ENCODE data around the gene SNX13. TPM values are rescaled to one million over a fixed set of nuclear protein-coding genes. Genes with fewer than 3 reads are reported as not detected.

Gene SNX13
- total and polyA plus RNA-seq, 12 donors = 8.5 to 113 (median 67.4) TPM

DNA sequence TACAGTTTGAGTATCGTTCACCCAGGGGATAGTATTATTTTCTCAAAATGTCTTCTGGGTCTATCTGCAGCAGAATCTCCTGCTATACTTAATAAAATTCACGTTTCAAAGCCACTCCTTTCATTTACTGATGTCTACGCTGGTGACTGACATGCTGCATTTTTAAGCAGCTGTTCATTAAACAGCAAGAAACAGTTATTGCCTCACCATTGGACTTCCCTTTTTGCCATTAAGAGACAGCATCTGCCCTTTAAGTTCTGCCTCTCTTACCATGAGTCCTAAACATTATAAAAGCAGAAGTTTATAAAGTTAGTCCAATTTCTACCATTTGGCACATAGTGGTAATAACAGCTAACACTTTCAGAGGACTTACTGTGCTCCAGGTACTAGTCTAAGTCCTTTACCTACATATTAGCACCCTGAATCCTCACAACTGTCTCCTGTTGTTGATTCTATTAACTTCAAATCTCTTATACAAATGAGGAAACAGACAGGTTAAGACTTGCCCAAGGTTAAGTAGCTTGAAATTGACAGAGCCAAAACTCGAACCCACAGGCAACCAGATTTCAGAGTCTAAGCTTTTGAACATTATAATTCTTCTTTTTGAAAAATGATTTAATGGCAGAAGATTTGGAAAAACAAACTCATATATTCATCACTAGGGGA is 169.5 kb downstream of the SNX13 start:
- DNase-seq = no peak
- Histone ChIP-seq H3K9me3 (replicated peaks in 1 of 3) (no peaks in the 10 kb centered on the region), H3K4me1 (replicated peaks in 1 of 2) (peaks cover 2 to 6% of the 10 kb centered on the region in 2 donors), H3K27ac (no peak overlapping the region), H3K4me3 (no peak overlapping the region), H3K27me3 (no peaks in the 10 kb centered on the region), H3K36me3 (replicated peaks in 1 of 2) (no peaks in the 10 kb centered on the region)
- intact Hi-C loops (cut with DNase I) = no loop called here
- TF ChIP-seq, protein P1, sequence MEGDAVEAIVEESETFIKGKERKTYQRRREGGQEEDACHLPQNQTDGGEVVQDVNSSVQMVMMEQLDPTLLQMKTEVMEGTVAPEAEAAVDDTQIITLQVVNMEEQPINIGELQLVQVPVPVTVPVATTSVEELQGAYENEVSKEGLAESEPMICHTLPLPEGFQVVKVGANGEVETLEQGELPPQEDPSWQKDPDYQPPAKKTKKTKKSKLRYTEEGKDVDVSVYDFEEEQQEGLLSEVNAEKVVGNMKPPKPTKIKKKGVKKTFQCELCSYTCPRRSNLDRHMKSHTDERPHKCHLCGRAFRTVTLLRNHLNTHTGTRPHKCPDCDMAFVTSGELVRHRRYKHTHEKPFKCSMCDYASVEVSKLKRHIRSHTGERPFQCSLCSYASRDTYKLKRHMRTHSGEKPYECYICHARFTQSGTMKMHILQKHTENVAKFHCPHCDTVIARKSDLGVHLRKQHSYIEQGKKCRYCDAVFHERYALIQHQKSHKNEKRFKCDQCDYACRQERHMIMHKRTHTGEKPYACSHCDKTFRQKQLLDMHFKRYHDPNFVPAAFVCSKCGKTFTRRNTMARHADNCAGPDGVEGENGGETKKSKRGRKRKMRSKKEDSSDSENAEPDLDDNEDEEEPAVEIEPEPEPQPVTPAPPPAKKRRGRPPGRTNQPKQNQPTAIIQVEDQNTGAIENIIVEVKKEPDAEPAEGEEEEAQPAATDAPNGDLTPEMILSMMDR (IDR thresholded peaks at IDR 0.05) = no peak
- no peak for TF ChIP-seq POLR2A (IDR thresholded peaks at IDR 0.05)
- WGBS, 4 donors = 54 to 69% (median 68%) methylated on average over 4 of the region's 4 CpGs

DNA sequence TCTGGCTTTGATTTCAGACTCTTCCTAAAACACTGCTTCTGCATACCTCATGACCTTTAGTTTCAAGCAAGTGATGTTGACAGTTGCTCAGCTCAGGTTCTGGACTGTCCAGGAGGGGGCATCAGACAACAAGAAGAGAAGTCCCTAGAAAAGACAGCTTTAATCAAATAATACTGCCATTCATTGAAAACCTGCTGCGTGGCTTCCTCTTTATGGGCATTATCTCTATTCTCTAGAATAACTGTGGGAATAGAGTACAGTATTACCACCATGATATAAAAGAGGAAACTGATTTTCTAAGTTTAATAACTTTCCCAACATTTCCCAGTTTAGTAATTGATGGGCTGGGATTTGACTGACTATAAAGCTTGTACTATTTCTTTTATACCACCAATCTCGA is 170.4 kb downstream of the SNX13 start:
- Histone ChIP-seq H3K9me3 (replicated peaks in 1 of 3) (no peaks in the 10 kb centered on the region), H3K4me3 (no peak overlapping the region), H3K4me1 (replicated peaks in 1 of 2) (peaks cover 2 to 6% of the 10 kb centered on the region in 2 donors), H3K27me3 (no peaks in the 10 kb centered on the region), H3K27ac (no peak overlapping the region), H3K36me3 (replicated peaks in 1 of 2) (no peaks in the 10 kb centered on the region)
- WGBS, 4 donors = 26 to 30% (median 29%) methylated on average over 2 of the region's 2 CpGs
- DNase-seq = peak; percentile 61 to 88 (median 72)
- intact Hi-C loops (cut with DNase I) = no loop called here
- TF ChIP-seq, protein P1 (IDR thresholded peaks at IDR 0.05) = peak; percentile 53 to 76 (median 68)
- TF ChIP-seq POLR2A (IDR thresholded peaks at IDR 0.05) = no peak

DNA sequence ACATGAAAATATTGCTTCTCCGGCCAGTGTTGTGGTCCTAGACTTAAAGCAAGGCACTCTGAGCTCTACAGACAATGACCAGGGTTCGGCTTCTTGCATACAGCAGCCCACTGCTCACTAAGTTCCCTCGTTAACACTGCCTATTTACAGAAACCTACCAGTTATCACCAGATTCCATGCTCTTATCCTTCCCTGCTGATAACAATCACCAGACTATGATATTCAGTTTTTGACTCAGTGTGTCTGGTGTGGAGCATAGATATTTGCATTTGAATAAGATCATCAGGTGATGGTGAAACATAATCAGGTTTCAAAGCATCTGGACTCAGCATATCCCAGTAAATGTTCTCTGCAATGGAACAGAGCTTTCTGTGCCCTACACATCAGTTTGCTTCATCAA is 182.3 kb downstream of the SNX13 start:
- Histone ChIP-seq H3K36me3 (replicated peaks in 1 of 2) (no peaks in the 10 kb centered on the region), H3K27me3 (no peaks in the 10 kb centered on the region), H3K27ac (no peak overlapping the region), H3K4me3 (no peak overlapping the region), H3K4me1 (replicated peaks in 1 of 2) (no peaks in the 10 kb centered on the region), H3K9me3 (replicated peaks in 1 of 3) (no peaks in the 10 kb centered on the region)
- WGBS, 4 donors = 82 to 92% (median 89%) methylated on average over 3 of the region's 3 CpGs
- TF ChIP-seq POLR2A (IDR thresholded peaks at IDR 0.05) = no peak
- TF ChIP-seq, protein P1 (IDR thresholded peaks at IDR 0.05) = no peak
- intact Hi-C loops (cut with DNase I) = no loop called here
- no peak for DNase-seq

DNA sequence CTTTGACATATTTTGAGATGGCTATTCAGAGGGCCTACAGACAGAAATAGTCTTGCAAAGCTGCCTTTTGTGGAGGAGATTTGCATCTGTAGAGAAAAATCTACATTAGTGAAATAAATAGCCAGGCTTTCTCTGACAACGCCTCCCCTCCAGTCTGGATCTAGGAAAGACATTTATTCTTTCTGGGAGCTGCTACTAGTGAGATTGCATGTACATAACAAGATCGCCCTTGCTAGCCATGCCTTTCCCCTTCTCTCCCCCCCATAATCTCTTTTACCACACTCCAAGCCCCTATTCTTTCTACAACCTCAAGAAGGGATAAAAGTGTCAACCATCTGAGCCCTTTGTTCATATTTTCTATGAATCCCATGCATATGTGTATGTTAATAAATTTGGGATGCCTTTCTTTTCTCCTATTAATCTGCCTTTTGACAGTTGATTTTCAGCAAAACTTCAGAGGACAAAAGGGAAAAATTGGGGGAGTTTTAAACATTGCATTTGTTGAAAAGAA is 194.2 kb downstream of the SNX13 start:
- DNase-seq = no peak
- Histone ChIP-seq H3K27me3 (no peaks in the 10 kb centered on the region), H3K4me3 (no peak overlapping the region), H3K9me3 (replicated peaks in 1 of 3) (peaks cover 0 to 5% (median 0%) of the 10 kb centered on the region in 3 donors), H3K36me3 (replicated peaks in 1 of 2) (no peaks in the 10 kb centered on the region), H3K27ac (no peak overlapping the region), H3K4me1 (replicated peaks in 1 of 2) (no peaks in the 10 kb centered on the region)
- TF ChIP-seq, protein P1 (IDR thresholded peaks at IDR 0.05) = no peak
- TF ChIP-seq POLR2A (IDR thresholded peaks at IDR 0.05) = no peak
- intact Hi-C loops (cut with DNase I) = no loop called here
- 74 to 86% (median 77%) methylated on average over 2 of the region's 2 CpGs for WGBS, 4 donors
